ENCODE data around the gene CNOT10.

CNOT10 gene

DNA sequence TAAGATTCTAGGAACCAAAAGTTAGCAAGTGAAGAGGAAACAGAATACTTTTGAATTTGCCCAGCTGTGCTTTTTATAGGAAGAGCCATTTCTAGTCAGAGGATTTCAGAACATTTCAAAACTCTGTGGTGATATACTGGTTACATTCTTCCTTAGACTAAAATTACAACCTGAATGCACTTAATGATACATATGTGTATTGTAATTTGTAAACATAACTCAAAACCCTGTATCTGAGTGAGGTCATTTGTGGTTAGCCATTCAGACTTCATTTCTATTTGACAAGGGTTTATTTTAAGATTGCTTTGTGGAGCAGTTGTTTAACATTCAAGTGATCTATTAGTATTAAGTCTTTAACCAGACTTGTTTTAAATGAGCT is 73.4 kb downstream of the CNOT10 start:
- TF ChIP-seq FOXM1 (IDR thresholded peaks at IDR 0.05; ENCODE audit: borderline replicate concordance) (no peak), CTBP1 (IDR thresholded peaks at IDR 0.05; ENCODE audit: borderline replicate concordance) (no peak), L3MBTL2 (conservative IDR thresholded peaks at IDR 0.05) (no peak), TARDBP (IDR thresholded peaks at IDR 0.05) (no peak), BHLHE40 (IDR thresholded peaks at IDR 0.05; ENCODE audit: borderline replicate concordance) (no peak), LEF1 (IDR thresholded peaks at IDR 0.05; ENCODE audit: borderline replicate concordance) (no peak), ARNT (IDR thresholded peaks at IDR 0.05) (no peak), NFRKB (IDR thresholded peaks at IDR 0.05) (no peak), FOXA1 (IDR thresholded peaks at IDR 0.05) (no peak), ELF4 (IDR thresholded peaks at IDR 0.05) (no peak), FOXK2 (IDR thresholded peaks at IDR 0.05) (no peak), SUZ12 (IDR thresholded peaks at IDR 0.05) (no peak), SP1 (IDR thresholded peaks at IDR 0.05) (no peak), HDGF (IDR thresholded peaks at IDR 0.05; ENCODE audit: borderline replicate concordance) (no peak), ZNF384 (IDR thresholded peaks at IDR 0.05) (no peak)
- TF ChIP-seq, protein P1, sequence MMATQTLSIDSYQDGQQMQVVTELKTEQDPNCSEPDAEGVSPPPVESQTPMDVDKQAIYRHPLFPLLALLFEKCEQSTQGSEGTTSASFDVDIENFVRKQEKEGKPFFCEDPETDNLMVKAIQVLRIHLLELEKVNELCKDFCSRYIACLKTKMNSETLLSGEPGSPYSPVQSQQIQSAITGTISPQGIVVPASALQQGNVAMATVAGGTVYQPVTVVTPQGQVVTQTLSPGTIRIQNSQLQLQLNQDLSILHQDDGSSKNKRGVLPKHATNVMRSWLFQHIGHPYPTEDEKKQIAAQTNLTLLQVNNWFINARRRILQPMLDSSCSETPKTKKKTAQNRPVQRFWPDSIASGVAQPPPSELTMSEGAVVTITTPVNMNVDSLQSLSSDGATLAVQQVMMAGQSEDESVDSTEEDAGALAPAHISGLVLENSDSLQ (IDR thresholded peaks at IDR 0.05), result no peak
- POLR2A ChIA-PET, result no interaction called here
- DNase-seq (ENCODE audit: extremely low spot score), result no peak
- CTCF ChIA-PET, result no interaction called here

DNA sequence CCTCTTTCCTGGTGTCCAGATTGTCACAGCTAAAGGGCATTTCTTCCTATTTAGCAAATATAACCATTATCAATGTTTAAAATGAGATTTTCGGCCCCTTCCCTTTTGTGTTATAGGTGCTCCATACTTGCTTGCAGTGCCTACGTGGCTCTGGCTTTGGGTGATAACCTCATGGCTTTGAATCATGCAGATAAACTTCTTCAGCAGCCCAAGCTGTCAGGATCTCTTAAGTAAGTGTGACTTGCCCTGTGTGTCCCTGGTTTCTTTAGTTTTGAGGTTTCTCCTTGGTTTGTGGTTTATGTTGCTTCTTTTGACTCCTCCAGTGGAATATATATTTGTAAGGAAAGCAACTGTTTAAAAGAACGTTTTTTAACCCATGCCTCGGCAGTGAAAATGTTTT is 74.4 kb downstream of the CNOT10 start:
- ChIA-PET POLR2A (no interaction called here), CTCF (no interaction called here)
- DNase-seq (ENCODE audit: extremely low spot score), result no peak
- TF ChIP-seq FOXK2 (IDR thresholded peaks at IDR 0.05), result no peak
- TF ChIP-seq NFRKB (IDR thresholded peaks at IDR 0.05), result no peak
- TF ChIP-seq SUZ12 (IDR thresholded peaks at IDR 0.05), result no peak
- TF ChIP-seq L3MBTL2 (conservative IDR thresholded peaks at IDR 0.05), result no peak
- no peak for TF ChIP-seq FOXA1 (IDR thresholded peaks at IDR 0.05)
- no peak for TF ChIP-seq LEF1 (IDR thresholded peaks at IDR 0.05; ENCODE audit: borderline replicate concordance)
- no peak for TF ChIP-seq SP1 (IDR thresholded peaks at IDR 0.05)
- no peak for TF ChIP-seq ARNT (IDR thresholded peaks at IDR 0.05)
- no peak for TF ChIP-seq CTBP1 (IDR thresholded peaks at IDR 0.05; ENCODE audit: borderline replicate concordance)
- TF ChIP-seq, protein P1 (IDR thresholded peaks at IDR 0.05), result no peak
- TF ChIP-seq TARDBP (IDR thresholded peaks at IDR 0.05), result no peak

DNA sequence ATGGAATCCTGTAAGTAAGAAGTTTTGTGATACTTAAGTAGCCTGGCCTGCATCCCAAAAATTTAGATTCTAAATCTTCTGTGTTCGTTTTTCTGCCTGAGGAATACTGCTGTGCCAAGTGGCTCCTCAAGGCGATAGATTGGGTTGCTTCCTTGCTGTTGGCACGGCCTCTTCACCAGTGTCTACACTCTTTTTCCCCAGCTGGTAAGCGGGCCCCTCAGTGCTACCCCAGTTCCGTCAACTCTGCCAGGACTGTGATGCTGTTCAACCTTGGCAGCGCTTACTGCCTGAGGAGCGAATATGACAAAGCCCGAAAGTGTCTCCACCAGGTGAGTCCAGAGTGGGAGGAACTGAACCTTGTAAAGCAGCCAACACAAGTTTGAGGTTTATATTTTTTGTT is 79.5 kb downstream of the CNOT10 start:
- ChIA-PET POLR2A (no interaction called here), CTCF (no interaction called here)
- no peak for DNase-seq (ENCODE audit: extremely low spot score)
- no peak for TF ChIP-seq LEF1 (IDR thresholded peaks at IDR 0.05; ENCODE audit: borderline replicate concordance)
- TF ChIP-seq, protein P1 (IDR thresholded peaks at IDR 0.05), result no peak
- TF ChIP-seq L3MBTL2 (conservative IDR thresholded peaks at IDR 0.05), result no peak
- TF ChIP-seq ELF4 (IDR thresholded peaks at IDR 0.05), result no peak
- no peak for TF ChIP-seq ZNF384 (IDR thresholded peaks at IDR 0.05)

DNA sequence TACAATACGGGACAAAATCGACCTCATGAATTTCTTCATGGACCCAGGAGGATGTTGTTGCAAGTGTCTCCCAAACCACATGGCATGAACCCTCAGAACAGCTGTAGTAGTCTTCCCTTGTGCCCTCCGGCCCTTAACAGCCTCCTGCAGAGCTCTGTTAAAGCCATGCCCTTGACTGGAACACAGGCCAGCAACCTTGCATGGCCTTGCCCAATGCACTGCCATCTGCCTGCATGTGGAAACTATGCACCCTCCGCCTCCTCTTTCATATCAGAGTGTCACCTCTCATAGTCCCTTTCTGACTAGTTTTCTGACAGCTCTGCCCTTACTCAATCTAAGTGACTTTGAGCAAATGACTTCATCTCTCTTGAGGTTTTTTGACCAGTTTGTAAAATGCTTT is 93.4 kb downstream of the CNOT10 start:
- POLR2A ChIA-PET, result no interaction called here
- CTCF ChIA-PET, result no interaction called here
- no peak for TF ChIP-seq ELF4 (IDR thresholded peaks at IDR 0.05)
- TF ChIP-seq HDGF (IDR thresholded peaks at IDR 0.05; ENCODE audit: borderline replicate concordance), result no peak
- TF ChIP-seq ZNF384 (IDR thresholded peaks at IDR 0.05), result no peak
- no peak for TF ChIP-seq L3MBTL2 (conservative IDR thresholded peaks at IDR 0.05)
- TF ChIP-seq LEF1 (IDR thresholded peaks at IDR 0.05; ENCODE audit: borderline replicate concordance), result no peak
- TF ChIP-seq TARDBP (IDR thresholded peaks at IDR 0.05), result no peak
- TF ChIP-seq BHLHE40 (IDR thresholded peaks at IDR 0.05; ENCODE audit: borderline replicate concordance), result no peak
- TF ChIP-seq FOXA1 (IDR thresholded peaks at IDR 0.05), result no peak
- no peak for TF ChIP-seq CTBP1 (IDR thresholded peaks at IDR 0.05; ENCODE audit: borderline replicate concordance)
- TF ChIP-seq, protein P1 (IDR thresholded peaks at IDR 0.05), result no peak
- TF ChIP-seq ARNT (IDR thresholded peaks at IDR 0.05), result no peak
- no peak for TF ChIP-seq FOXK2 (IDR thresholded peaks at IDR 0.05)
- TF ChIP-seq SUZ12 (IDR thresholded peaks at IDR 0.05), result no peak
- no peak for TF ChIP-seq NFRKB (IDR thresholded peaks at IDR 0.05)
- no peak for TF ChIP-seq SP1 (IDR thresholded peaks at IDR 0.05)
- TF ChIP-seq FOXM1 (IDR thresholded peaks at IDR 0.05; ENCODE audit: borderline replicate concordance), result no peak
- no peak for DNase-seq (ENCODE audit: extremely low spot score)

DNA sequence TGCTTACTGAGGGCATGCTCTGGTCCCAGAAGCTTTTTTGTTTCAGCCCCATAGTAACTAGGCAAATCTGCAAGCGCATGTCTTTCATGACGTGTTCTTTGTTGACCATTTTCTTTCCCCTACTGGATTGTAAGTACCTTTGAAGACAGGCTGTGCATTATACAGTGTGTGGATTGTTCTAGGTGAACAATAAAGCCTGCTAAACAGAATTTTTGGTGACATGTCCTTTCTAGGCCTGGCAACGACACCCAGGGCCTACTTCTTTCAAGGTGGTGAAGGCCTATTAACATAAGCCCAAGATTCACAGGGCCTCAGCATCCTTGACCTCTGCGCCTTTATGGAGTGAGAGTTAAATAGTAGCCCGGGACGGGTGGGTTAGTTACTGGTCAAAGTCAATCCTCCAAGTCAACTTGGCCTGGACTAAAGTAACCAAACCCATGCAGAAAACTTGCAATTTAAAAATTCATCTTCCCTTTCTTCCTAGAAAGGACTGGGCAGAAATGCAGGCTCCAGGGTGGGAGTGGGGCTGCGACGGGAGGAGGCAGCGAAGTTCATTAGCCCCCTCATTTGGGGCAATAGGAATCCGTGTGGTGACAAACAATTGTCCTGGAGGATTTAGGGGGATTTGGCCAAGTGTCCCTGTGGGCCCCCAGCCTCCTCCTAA is 95.2 kb downstream of the CNOT10 start:
- no peak for DNase-seq (ENCODE audit: extremely low spot score)
- TF ChIP-seq ZNF384 (IDR thresholded peaks at IDR 0.05) (no peak), BHLHE40 (IDR thresholded peaks at IDR 0.05; ENCODE audit: borderline replicate concordance) (no peak), FOXK2 (IDR thresholded peaks at IDR 0.05) (no peak), ARNT (IDR thresholded peaks at IDR 0.05) (no peak), SUZ12 (IDR thresholded peaks at IDR 0.05) (no peak), L3MBTL2 (conservative IDR thresholded peaks at IDR 0.05) (no peak), ELF4 (IDR thresholded peaks at IDR 0.05) (no peak), HDGF (IDR thresholded peaks at IDR 0.05; ENCODE audit: borderline replicate concordance) (no peak), LEF1 (IDR thresholded peaks at IDR 0.05; ENCODE audit: borderline replicate concordance) (no peak), FOXA1 (IDR thresholded peaks at IDR 0.05) (no peak), FOXM1 (IDR thresholded peaks at IDR 0.05; ENCODE audit: borderline replicate concordance) (no peak)
- TF ChIP-seq, protein P1 (IDR thresholded peaks at IDR 0.05), result no peak
- CTCF ChIA-PET, result no interaction called here
- POLR2A ChIA-PET, result interaction anchor here (0.7 kb wide), 1 partner anchor 167 kb away, joined by 3 read pairs; no protein-coding TSS in a partner anchor
